ENCODE data around the gene ARHGEF12. TPM values are rescaled to one million over a fixed set of nuclear protein-coding genes. Genes with fewer than 3 reads are reported as not detected.

ARHGEF12 gene
- total RNA-seq, 4 donors from 2014 or later = 82.6 to 161 (median 125) TPM

GRCh38 chr11:120424185-120424969 lies 88.2 kb downstream of the ARHGEF12 start:
- Histone ChIP-seq H3K9me3 (no peaks in the 10 kb centered on the region), H3K4me3 (no peak overlapping the region), H3K27me3 (no peaks in the 10 kb centered on the region), H3K4me1 (no peaks in the 10 kb centered on the region), H3K36me3 (no peaks in the 10 kb centered on the region), H3K27ac (no peak overlapping the region)
- DNase-seq = no peak
- TF ChIP-seq POLR2A (IDR thresholded peaks at IDR 0.05) = no peak
- no peak for TF ChIP-seq CTCF (IDR thresholded peaks at IDR 0.05)
- intact Hi-C loops (cut with DNase I; ENCODE audit: low total_unique reads) = no loop called here

GRCh38 chr11:120424970-120425332 lies 88.7 kb downstream of the ARHGEF12 start:
- no peak for DNase-seq
- intact Hi-C loops (cut with DNase I; ENCODE audit: low total_unique reads) = no loop called here
- H3K9me3 ChIP-seq = no peaks in the 10 kb centered on the region
- TF ChIP-seq POLR2A (IDR thresholded peaks at IDR 0.05) (no peak), CTCF (IDR thresholded peaks at IDR 0.05) (no peak)
- H3K4me3 ChIP-seq = no peak overlapping the region
- H3K4me1 ChIP-seq = no peaks in the 10 kb centered on the region
- H3K27me3 ChIP-seq = no peaks in the 10 kb centered on the region
- no peak overlapping the region for H3K27ac ChIP-seq
- H3K36me3 ChIP-seq = no peaks in the 10 kb centered on the region

- TF ChIP-seq POLR2A (IDR thresholded peaks at IDR 0.05) (no peak), CTCF (IDR thresholded peaks at IDR 0.05) (no peak)
- no peaks in the 10 kb centered on the region for H3K4me1 ChIP-seq
- no peak overlapping the region for H3K4me3 ChIP-seq
- H3K27me3 ChIP-seq = no peaks in the 10 kb centered on the region
- intact Hi-C loops (cut with DNase I; ENCODE audit: low total_unique reads) = no loop called here
- no peak overlapping the region for H3K27ac ChIP-seq
- H3K9me3 ChIP-seq = no peaks in the 10 kb centered on the region
- DNase-seq = no peak
- H3K36me3 ChIP-seq = no peaks in the 10 kb centered on the region
Measured at GRCh38 chr11:120425527-120425926, 89.3 kb downstream of the ARHGEF12 start.

- Histone ChIP-seq H3K27ac (no peak overlapping the region), H3K9me3 (no peaks in the 10 kb centered on the region), H3K4me1 (no peaks in the 10 kb centered on the region), H3K27me3 (no peaks in the 10 kb centered on the region), H3K36me3 (no peaks in the 10 kb centered on the region), H3K4me3 (no peak overlapping the region)
- DNase-seq = no peak
- no peak for TF ChIP-seq POLR2A (IDR thresholded peaks at IDR 0.05)
- intact Hi-C loops (cut with DNase I; ENCODE audit: low total_unique reads) = no loop called here
Measured at GRCh38 chr11:120430146-120430545, 93.9 kb downstream of the ARHGEF12 start.

- Histone ChIP-seq H3K27ac (peak overlapping the region; percentile 71 to 78), H3K4me1 (no peaks in the 10 kb centered on the region), H3K4me3 (no peak overlapping the region), H3K9me3 (no peaks in the 10 kb centered on the region), H3K27me3 (no peaks in the 10 kb centered on the region), H3K36me3 (no peaks in the 10 kb centered on the region)
- no peak for DNase-seq
- TF ChIP-seq POLR2A (IDR thresholded peaks at IDR 0.05) (no peak), CTCF (IDR thresholded peaks at IDR 0.05) (peak in 2 of 4 experiments; percentile 20 to 40)
- intact Hi-C loops (cut with DNase I; ENCODE audit: low total_unique reads) = no loop called here
Measured at GRCh38 chr11:120431633-120432032, 95.4 kb downstream of the ARHGEF12 start.

All from uterus (tissue), 4 donors.